HG03469 (cell line): ENCODE data around the gene RASAL2.
"Not testable (repeated sequence)": the region's sequence is repeated elsewhere in the genome, so short reads cannot be mapped to it uniquely, and the experiment has no call there.

Source experiments
- ATAC-seq: cut with Tn5 transposase; IDR thresholded peaks from one replicate; pipeline ENCODE4 v1.9.1; 2021; ENCODE audit warnings: mild to moderate bottlenecking, moderate library complexity, moderate number of reproducible peaks; ENCODE audit not compliant: unreplicated experiment

RASAL2 gene

GRCh38 chr1:178220094-178220493 is 126.2 kb downstream of the RASAL2 start:
- ATAC-seq = no peak

DNA sequence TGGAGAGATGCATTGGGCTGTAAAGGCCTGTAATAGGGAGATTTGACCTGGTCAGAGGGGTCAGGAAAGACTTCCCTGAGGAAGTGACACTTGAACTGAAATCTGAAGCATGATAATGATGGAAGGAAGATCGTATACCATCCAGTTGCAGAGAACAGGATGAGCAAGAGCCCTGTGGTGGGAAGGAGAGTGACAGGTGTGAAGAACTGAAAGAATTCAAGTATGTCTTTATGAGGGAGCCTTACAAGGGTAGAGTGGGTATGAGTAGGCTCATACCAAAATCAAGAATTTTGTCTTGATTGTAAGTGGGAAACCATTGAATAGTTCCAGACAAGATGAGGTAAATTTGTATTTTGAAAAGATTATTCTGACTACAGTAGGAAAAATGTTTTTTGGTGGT is 129.4 kb downstream of the RASAL2 start:
- ATAC-seq = no peak

- ATAC-seq = no peak
Measured at GRCh38 chr1:178224358-178224757, 130.5 kb downstream of the RASAL2 start.

GRCh38 chr1:178230881-178231409 is 137.0 kb downstream of the RASAL2 start:
- no peak for ATAC-seq

DNA sequence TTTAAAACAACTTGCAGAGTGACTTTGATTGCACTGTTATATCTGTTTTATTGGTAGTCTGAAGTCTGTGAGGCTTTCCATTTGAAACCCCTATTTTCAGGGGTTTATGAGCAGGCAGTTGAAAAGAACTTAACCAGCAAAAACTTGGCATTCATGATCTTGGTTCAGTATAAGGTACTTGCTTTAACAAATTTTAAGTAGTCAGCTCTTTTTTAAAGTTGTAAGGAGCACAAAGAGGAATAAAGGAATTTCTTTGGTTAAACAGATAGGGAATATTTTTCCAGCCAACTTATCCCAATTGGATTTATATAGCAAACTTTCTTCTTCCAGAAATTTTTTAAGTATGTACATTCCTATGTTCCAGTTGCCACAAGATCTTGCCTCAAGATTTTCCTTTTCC is 138.2 kb downstream of the RASAL2 start:
- no peak for ATAC-seq

DNA sequence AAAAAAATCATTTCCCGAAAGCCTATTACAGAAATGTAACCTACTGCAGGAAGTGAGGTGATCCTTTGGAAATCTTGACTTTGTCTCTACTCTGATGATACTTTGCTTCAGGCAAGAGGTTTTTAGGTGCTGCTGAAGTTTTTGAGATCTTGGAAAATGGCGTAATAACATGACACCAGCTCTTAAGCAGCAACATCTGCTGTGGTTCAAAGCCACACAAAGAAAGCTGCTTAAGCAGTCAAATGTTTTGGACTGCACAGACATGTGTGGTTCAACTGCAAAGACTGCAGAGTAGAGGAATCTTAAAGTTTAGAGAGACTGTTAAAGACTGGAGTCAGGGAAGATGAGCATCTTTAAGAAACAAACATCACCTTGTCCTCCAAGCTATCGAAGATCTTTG is 139.0 kb downstream of the RASAL2 start:
- ATAC-seq = no peak

DNA sequence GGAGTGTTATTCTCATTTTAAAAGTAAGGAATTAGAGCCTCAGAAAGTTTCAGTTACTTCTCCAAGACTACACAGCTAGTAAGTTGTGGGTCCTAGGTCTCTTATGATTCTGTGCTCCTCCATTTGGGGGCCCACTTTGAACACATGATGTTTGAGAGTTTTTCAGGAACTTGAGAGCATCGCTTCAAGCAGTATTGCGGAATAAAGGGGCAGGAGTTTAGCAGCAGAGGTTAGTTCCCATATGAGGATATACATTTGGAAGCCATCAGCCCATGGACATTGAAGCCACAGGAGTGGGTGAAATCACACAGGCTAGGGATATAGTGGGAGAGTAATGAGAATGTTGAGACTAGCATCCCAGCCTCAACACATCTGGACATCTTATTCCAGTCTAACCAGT is 143.2 kb downstream of the RASAL2 start:
- no peak for ATAC-seq

GRCh38 chr1:178238722-178239510 is 145.0 kb downstream of the RASAL2 start:
- ATAC-seq = no peak

DNA sequence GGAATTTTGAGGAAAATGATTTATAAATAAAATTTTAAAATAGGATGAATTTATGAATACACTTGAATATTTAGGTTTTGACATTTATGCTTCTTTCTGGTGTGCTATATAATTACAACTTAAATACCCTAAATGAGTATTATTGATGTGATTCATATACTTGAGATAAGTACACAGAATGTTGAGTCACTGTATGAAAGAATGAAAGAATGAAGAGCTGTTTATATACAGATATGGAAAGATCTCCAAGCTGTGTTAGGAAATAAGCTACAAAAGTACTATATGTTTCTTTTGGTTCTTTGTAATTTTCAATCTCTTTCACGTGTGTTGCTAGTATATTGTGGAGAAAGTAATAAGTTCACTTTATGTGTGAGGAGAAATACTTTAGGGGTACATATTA is 147.2 kb downstream of the RASAL2 start:
- no peak for ATAC-seq

DNA sequence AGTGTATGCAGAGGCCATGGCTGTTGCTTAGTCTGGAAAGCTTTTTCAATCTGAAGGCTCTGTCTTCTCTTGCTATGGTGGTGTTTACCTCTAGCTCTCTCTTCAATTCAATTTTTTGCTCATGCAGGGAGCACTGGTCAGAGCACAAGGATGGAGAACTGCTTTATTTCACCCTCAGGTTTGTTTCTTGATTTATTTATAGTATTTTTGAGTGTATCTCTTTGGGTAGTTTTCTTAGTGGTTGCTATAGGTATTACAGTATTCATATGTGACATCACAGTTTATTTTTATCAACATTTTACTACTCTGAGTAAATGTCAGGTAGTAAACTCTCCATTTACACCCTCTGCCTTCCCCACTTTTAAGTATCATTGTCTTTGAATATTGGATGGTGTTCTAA is 147.9 kb downstream of the RASAL2 start:
- ATAC-seq = no peak

DNA sequence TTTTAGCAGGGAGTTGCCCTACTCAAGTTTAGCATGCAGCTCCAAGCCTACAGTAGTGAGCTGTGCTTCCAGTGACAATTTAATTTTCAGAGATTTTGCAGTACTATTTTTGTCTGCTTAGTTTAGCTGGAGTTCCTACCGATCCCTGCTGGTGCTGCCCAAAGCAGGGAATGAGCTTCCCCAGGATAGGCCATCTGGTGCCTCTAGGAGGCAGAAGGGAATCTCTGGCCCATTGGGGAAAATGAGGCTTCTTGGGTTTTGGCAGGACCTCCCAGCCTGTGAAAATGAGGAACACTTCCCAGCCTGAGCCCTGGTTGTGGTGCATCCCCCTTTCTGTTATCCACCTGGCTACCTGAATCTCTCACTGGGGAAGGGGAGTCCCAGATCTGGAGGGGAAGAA is 149.2 kb downstream of the RASAL2 start:
- no peak for ATAC-seq

DNA sequence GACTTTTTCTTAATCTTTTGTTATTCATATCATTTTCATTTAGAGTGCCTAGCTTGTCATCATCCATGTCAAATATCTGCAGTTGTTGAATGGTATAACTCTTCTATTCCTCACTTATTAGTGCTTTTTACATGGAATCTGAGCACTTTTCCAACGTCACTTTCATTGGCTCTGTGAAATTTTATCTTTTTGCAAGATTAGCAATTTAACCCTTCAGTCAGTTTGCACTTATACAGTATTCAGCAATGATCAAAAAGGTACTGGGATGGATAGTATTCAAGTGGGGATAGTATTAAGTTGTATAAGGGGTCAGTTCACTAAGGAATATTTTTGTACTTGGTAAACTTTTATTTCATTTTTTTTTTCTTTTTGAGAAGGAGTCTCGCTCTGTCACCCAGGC is 150.0 kb downstream of the RASAL2 start:
- no peak for ATAC-seq

DNA sequence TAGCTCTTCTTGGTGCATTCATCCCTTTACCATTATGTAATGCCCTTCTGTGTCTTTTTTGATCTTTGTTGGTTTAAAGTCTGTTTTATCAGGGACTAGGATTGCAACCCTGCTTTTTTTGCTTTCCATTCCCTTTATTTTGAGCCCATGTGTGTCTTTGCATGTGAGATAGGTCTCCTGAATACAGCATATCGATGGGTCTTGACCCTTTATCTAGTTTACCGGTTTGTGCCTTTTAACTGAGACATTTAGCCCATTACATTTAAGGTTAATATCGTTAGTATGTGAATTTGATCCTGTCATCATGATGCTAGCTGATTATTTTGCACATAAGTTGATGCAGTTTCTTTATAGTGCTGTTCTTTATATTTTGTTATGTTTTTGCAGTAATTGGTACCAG is 154.4 kb downstream of the RASAL2 start:
- not testable (repeated sequence) for ATAC-seq

DNA sequence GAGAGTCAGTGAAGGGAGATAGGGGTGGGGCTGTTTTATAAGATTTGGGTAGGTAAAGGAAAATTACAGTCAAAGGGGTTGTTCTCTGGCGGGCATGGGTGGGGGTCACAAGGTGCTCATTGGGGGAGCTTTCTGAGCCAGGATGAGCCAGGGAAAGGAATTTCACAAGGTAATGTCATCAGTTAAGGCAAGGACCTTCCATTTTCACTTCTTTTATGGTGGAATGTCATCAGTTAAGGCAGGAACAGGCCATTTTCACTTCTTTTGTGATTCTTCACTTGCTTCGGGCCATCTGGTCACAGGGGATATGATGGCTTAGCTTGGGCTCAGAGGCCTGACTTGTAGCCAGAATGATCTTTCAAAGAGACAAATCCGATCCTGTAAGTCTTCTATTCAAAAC is 159.7 kb downstream of the RASAL2 start:
- not testable (repeated sequence) for ATAC-seq

DNA sequence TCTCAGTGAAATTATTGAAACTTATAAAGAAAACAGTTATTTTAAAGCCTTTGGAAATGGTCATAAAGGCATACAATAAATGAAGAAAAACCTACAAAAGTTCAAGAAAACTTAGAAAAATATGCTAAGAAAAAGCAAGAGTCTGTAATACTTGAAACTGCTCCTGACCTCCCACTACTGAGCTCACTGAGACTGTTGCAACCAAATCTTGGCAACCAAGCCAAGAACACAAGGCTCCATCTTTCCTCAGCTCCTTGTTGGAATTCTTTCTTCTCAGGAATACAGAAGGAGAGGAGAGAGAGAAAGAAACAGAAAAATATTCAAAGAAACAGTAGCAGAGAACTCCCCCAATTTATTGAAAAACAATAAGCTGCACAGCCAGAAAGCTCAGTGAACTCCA is 160.5 kb downstream of the RASAL2 start:
- ATAC-seq = no peak

GRCh38 chr1:178258536-178258935 is 164.6 kb downstream of the RASAL2 start:
- no peak for ATAC-seq

DNA sequence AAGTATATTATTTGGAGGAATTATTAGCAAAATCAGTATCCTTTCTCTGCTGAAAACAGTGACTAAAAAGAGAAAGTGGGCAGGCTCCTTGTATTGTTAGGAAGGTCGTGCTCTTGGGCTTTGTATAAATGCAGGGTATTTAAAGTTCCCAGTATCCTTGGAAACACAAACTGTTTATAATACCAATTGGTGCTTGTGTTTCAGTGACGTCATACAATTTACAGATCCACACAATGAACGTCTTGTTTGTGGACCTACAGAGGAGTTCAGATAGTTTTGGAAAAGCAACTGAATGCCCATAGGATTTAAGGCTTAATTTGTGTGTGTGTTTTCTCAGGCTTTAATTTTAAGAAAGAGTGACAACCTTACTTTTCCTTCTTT is 168.2 kb downstream of the RASAL2 start:
- ATAC-seq = no peak

DNA sequence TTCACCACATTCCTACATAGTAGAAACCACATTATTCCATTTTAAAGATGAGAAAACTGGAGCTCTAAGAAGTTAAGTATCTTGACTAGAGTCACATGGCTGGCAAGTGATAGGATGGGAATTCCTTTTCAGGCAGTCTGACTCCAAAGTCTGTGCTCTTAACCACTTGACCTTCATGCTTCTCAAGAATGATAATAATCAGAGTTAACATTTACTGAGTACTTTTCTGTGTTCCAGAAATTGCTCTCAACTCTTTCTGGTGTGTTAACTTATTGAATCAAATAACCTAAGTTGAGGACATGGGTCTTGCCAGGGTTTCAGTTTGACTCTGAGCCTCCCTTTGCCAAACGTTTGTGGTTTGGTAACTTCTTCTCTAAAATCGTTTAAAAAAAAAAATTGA is 169.4 kb downstream of the RASAL2 start:
- ATAC-seq = no peak

- ATAC-seq = no peak
Measured at GRCh38 chr1:178266113-178266512, 172.2 kb downstream of the RASAL2 start.

DNA sequence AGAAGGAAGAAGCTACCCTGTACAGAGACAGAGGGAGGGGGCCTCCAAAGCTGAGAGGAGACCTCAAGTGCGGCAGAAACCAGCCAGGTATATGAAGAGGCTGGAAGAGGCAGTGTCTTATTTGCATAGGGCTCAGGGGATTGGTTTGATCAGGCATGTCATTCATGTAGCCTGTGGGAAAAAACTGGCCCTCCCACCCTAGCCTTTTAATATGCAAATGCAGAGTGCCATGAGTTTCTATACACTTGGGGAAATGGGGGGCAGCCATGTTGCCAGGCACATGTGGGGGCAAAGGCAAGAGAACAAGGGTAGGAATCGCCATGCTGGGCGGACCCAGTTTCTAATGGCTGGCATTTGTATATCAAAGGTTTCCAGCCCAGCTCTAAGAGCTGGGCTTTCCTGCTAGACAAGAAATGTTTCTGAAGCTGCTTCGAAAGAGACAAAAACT is 172.7 kb downstream of the RASAL2 start:
- no peak for ATAC-seq

GRCh38 chr1:178267646-178268094 is 173.8 kb downstream of the RASAL2 start:
- ATAC-seq = no peak

DNA sequence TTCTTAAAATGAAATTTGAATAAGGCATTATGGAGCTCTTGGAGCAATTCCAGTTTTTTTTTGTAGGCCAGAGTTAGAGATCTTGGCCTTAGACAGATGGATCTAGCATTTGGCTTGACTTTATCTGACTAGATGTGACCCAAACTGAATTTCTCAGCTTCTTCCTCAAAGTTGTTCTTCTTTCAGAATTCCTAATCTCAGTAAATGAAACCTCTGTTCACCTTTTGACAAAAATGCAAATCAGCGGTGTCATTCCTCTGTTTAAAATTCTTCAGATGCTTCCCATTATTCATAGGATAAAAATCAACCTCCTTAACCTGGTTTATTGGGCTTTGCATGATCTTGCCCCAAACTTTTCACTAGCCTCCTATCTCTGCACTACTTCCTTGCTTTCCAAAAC is 177.6 kb downstream of the RASAL2 start:
- ATAC-seq = no peak
